Activated T-helper 17 cell treated with anti-CD3 and anti-CD28 coated beads, Interleukin-2, amount 50 U/mL, for 72 hours (primary cell): ENCODE results near the gene ATPAF1. TPM values are rescaled to one million over a fixed set of nuclear protein-coding genes. Genes with fewer than 3 reads are reported as not detected.
A peak's percentile ranks its signal among the peaks of the same experiment; 100 is the strongest.

Experiments
- ATAC-seq: fragments of 150-1000 bp; cut with Tn5 transposase; replicated peaks from 2 replicates; pipeline ENCODE4 v1.10.0; 2021; ENCODE audit warnings: mild to moderate bottlenecking, moderate library complexity
- H3K27ac Mint-ChIP-seq: one replicate; pipeline ENCODE4 v1.8.0; 2022; ENCODE audit warnings: mixed read lengths
- H3K27me3 Mint-ChIP-seq: one replicate; pipeline ENCODE4 v1.8.0; 2022; ENCODE audit warnings: mixed read lengths
- H3K36me3 Mint-ChIP-seq: one replicate; pipeline ENCODE4 v1.8.0; 2022; ENCODE audit warnings: low read depth, mild to moderate bottlenecking, mixed read lengths
- H3K4me1 Mint-ChIP-seq: one replicate; pipeline ENCODE4 v1.8.0; 2022; ENCODE audit warnings: mixed read lengths
- H3K4me3 Mint-ChIP-seq: one replicate; pipeline ENCODE4 v1.8.0; 2022; ENCODE audit warnings: mild to moderate bottlenecking, mixed read lengths
- H3K9me3 Mint-ChIP-seq: one replicate; pipeline ENCODE4 v1.8.0; 2022; ENCODE audit warnings: mixed read lengths
- total RNA-seq, 2 donors: library from RNA; stranded (reverse); gene quantifications; one replicate each; pipeline ENCODE4 v1.2.3, GENCODE V29; 2022

ATPAF1 gene
- total RNA-seq, 2 donors from 2014 or later = 33.4 to 42.6 TPM

GRCh38 chr1:46585312-46585938, 82.7 kb downstream of the ATPAF1 start:
- Mint-ChIP-seq H3K4me3 (no peak overlapping the region), H3K27me3 (no peaks in the 10 kb centered on the region), H3K4me1 (peaks cover 25% of the 10 kb centered on the region), H3K36me3 (peaks cover 86% of the 10 kb centered on the region), H3K9me3 (no peaks in the 10 kb centered on the region), H3K27ac (no peak overlapping the region)
- ATAC-seq = no peak

- Mint-ChIP-seq H3K4me3 (peak overlapping the region; percentile 71), H3K9me3 (no peaks in the 10 kb centered on the region), H3K4me1 (peaks cover 21% of the 10 kb centered on the region), H3K36me3 (peaks cover 84% of the 10 kb centered on the region), H3K27ac (peak overlapping the region; percentile 85), H3K27me3 (no peaks in the 10 kb centered on the region)
- ATAC-seq = no peak
Observed at GRCh38 chr1:46583494-46583893, 84.7 kb downstream of the ATPAF1 start.

DNA sequence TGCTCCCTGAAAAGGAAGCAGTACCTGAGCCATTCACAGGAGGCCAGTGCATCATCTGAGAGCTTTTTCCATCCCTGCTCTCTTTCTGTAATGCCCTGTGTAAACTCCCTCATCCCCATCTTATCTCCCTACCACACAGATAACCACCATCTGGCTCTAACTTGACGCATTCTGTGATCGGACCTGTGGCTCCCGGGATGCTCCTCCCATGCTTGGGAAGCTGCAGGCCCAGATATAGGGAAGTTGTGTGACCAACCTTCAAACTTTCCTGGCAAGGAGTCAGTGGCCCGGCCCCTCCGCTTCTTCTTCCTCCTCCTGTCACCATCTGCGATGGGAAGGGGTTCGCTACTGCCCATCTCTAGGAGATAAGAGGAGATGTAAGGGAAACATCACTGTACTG, 85.2 kb downstream of the ATPAF1 start:
- Mint-ChIP-seq H3K27ac (peak overlapping the region; percentile 85), H3K9me3 (no peaks in the 10 kb centered on the region), H3K36me3 (peaks cover 89% of the 10 kb centered on the region), H3K4me1 (peaks cover 21% of the 10 kb centered on the region), H3K27me3 (no peaks in the 10 kb centered on the region), H3K4me3 (peak overlapping the region; percentile 71)
- ATAC-seq = no peak

Other genes with a start within 250 kb of the ATPAF1 start
- gene DMBX1, start 178.5 kb downstream of the ATPAF1 start, total RNA-seq = under 1 TPM; 0.43 to 0.58 TPM
- not detected for gene KNCN, start 116.7 kb downstream of the ATPAF1 start, total RNA-seq
- gene MKNK1, start 64.1 kb downstream of the ATPAF1 start, total RNA-seq = 10 to 100 TPM; 59.2 to 83.7 TPM
- gene MOB3C, start 51.6 kb downstream of the ATPAF1 start, total RNA-seq = 10 to 100 TPM; 13.7 to 20.9 TPM
- under 1 TPM in 1 of 2 donors, not detected in 1; 0.26 TPM for gene TEX38, start 3.5 kb upstream of the ATPAF1 start, total RNA-seq
- 10 to 100 TPM; 45.6 to 53.8 TPM for gene EFCAB14, start 50.8 kb upstream of the ATPAF1 start, total RNA-seq
- under 1 TPM in 1 of 2 donors, not detected in 1; 0.56 TPM for gene CYP4B1, start 130.7 kb upstream of the ATPAF1 start, total RNA-seq